ENCODE results near the gene CHST12.
"Not testable (repeated sequence)": the region's sequence is repeated elsewhere in the genome, so short reads cannot be mapped to it uniquely, and the experiment has no call there.

Gene CHST12

DNA sequence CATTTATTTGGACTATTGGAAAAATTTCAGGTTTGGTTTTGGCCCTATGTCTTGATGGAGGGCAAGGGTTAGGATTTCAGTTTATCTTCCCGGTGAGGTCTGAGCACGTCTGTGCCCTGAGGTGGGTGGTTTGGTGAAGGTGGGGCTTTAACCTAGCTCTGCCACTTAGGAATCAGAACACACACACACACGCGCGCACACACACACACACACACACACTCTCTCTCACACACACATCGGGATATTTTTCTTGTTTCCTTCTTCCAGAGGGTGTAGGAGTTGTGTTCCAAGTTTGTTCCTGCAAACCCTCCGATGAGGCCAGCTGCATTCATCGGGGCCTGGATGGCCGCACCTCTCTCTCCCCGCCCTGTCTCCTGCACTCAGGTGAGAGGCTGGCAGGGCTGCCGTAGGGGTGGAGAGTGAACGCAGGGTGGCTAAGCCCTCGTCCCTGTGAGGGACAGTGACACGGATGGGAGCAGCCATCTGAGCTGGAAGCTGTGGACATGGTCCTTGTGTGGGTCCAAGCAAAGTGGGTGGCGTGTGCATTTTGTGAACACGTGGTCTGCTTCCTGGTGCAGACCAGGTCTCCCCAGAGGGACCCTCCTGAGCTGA is 34.2 kb downstream of the CHST12 start:
- DNase-seq: no peak

- no peak for DNase-seq
Observed at GRCh38 chr7:2438186-2438585, 34.8 kb downstream of the CHST12 start.

DNA sequence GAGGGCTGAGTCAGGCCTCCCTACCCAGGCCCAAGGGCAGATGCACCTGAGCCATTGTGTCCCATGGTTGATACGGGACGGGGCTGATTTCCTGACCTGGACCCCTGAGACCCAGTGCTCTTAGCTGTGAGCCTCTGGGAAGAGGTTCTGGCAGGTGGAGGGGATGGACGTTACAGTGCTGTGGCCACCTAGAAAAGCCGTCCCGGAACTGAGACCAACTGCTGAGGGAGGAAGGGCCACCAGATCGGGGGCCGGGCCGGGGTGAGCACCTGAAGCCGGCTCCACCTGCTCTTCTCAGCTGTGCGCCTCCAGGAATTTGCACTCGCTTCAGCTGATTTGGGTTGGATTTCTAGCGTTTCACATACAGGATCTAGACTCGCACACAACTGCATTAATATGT is 35.4 kb downstream of the CHST12 start:
- no peak for DNase-seq

DNA sequence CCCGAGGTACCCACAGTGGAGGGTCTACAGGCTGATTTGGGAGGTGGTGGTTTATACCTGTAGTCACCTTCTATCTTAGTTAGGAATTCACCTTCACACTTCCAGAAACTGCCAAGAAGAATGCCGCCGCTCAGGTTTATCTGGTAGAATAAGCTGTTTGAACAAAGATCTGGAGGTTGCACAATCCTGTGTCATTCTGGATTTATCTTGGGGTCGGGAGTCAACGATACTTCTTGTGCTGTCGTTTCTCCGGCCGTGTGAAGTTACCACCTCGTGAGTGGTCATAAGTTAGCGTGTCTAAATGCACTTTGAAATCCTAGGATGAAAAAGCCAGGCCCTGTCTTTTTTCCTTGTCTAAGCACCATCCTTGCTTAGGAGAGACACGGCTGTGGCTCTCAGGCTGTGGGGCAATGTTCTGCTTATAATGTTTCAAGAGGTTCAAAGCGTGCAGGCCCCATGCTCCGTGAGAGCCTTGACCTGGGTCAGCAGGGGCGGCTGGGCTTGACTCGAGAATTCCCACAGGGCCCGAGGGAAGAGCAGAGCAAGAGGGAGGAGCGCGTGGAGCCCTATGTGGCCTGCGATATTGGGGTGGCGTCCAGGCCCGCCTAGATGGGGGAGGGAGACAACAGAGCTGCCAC is 37.3 kb downstream of the CHST12 start:
- no peak for DNase-seq

DNA sequence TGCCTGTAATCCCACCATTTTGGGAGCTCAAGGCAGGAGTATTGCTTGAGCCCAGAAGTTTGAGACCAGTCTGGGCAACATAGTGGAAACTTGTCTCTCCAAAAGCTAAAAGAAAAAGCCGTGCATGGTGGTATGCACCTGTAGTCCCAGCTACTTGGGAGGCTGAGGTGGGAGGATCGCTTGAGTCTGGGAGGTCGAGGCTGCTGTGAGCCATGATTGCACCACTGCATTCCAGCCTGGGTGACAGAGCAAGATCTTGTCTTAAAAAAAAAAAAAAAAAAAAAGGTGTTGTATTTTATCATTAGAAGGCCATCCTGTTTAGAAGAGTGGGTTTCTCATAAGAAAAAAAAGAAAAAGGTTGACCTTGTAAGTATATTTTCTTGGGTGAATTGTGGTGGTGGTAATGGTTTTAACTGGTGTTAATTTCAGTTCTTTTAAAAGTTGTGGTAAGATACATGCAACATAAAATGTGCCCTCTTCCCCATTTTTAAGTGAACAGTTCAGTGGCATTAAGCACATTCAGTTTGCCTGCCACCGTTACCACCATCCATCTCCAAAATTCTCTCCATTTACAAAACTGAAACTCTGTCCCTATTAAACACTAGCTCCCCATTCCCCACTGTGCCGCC is 38.1 kb downstream of the CHST12 start:
- no peak for DNase-seq

DNA sequence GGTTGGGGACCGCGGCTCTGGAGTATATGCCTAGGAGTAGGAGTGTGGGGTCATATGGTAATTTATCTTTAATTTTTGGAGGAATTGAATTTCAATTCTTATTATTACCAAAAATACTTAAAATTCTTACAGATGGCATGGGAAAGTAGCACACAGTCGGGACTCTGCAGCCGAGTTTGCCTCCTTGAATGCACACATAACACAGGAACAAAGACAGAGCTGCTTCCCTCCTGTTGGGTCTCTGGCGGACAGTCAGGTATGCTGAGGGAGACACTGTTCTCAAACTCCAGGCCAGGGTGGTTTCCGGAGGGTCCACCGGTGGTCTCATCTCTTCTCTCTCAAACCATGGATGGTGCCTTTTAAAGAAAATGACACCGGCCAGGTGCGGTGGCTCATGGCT is 40.1 kb downstream of the CHST12 start:
- no peak for DNase-seq

- DNase-seq: no peak
Observed at GRCh38 chr7:2444476-2444875, 41.1 kb downstream of the CHST12 start.

GRCh38 chr7:2445047-2445446 is 41.6 kb downstream of the CHST12 start:
- DNase-seq: no peak

- DNase-seq: no peak
Observed at GRCh38 chr7:2445898-2446555, 42.6 kb downstream of the CHST12 start.

- no peak for DNase-seq
Observed at GRCh38 chr7:2446676-2447075, 43.3 kb downstream of the CHST12 start.

DNA sequence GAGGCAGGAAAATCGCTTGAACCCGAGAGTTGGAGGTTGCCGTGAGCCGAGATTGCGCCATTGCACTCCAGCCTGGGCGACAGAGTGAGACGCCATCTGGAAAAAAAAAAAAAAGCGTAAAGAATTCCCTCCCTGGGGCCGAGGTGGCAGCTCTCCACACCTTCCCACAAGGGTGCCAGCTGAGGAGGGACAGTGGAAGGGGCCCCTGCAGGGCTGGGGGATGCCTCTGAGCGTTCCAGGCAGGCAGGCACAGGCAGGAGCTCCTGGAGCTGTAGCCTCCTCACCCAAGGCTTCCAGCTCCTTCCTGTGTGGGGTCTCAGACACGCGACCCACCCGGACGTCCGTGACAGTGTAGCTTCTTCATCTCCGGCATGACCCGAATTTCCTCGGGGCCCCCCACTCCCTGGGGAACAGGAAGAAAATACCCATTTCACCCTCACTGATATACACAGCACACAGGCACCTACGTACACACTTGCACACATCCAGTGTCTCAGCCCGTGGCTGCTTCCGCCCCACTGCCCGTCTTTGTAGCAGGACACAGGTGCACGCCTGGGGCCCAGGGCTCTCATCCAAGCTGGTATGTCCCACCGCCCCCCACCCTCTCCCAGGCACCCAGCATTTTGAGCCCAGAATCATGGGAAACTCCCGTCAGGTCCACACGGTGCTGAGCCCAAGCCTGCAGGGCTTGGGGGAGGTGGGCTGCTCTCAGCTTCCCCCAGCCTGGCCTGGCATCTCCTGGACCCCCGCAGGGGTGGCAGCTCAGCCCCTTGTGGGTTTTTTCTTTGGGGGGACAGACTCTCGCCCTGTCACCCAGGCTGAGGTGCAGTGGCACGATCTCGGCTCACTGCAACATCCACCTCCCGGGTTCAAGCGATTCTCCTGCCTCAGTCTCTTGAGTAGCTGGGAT is 47.0 kb downstream of the CHST12 start:
- DNase-seq: no peak

DNA sequence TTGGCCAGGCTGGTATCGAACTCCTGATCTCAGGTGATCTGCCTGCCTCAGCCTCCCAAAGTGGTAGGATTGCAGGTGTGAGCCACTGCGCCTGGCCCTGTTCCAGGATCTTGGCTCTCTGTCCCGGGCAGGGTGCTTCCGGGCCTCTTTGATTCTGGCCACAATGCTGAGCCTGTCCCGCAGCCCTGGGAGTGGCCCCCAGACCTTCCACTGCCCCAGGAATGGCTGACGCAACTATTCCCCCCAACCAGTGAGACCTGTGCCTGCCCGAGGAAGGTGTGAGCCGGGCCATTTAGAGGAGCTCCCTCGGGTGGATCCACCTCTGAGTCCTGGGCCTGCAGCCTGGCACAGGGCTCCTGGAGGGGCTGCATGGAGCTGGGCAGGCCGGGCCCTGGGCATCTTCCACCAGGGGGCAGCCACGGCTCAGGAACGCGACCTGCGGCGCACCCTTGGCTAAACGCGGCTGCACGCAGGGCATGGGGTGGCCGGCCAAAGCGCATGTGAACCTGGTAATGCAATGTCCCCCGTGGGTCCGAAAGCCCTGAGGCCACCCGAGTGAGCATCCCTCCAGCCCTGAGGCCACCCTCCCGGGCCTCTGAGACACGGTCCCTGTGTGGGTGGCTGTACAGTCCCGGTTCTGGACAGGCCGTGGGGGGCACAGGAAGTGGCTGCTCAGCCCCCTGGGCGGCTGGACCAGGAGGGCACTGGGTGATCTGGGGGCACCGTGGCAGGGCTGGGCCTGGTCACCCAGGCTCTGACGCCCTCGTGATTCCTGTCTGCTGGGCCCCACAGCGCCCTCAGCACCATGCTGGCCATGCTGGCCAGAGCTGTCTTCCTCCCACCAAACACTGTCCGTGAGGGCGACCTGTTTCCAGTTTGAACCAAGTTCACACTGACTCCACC is 48.0 kb downstream of the CHST12 start:
- DNase-seq: peak; percentile 77

- DNase-seq: no peak
Observed at GRCh38 chr7:2452074-2452507, 48.7 kb downstream of the CHST12 start.

- DNase-seq: no peak
Observed at GRCh38 chr7:2452643-2453270, 49.3 kb downstream of the CHST12 start.

- DNase-seq: not testable (repeated sequence)
Observed at GRCh38 chr7:2453849-2454248, 50.4 kb downstream of the CHST12 start.

DNA sequence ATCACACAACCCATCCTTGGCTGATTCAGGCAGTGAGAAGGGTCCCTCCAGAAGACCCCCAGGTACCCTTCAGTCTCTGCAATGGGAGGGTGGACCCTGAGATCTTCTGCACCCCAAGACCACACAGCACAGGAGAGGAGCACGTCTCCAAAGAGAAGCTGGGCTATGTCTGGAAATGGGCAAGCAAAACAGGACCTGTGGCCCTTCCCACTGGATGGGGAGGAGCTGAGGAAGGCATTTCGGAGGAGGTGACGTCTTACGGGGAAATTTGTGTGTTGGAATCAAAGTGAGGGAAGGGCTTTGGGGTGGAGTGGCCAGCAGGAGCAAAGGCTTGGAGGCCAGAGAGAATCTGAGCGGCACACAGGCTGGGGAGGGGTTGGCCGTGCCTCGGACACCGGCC is 56.3 kb downstream of the CHST12 start:
- DNase-seq: no peak

DNA sequence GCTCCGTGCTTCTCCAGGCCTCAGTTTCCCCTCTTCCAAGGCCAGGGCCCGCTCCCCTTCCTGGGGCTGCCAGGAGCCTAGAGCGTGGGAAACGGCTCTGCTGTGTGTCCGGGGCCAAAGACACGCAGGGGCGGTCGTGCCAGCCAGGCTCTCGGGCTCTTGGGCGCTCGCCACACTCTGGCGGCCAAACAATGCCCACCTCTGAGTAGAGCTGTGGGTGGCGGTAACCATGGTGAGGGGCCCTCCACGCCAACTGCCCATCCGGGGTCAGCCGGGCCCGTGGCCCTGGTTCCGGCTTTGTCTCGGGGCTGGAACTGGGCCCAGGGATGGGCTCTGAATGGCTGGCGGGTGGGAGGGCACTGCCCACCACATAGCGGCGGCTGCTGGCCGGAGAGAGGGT is 56.8 kb downstream of the CHST12 start:
- no peak for DNase-seq

- DNase-seq: no peak
Observed at GRCh38 chr7:2460641-2461040, 57.2 kb downstream of the CHST12 start.

DNA sequence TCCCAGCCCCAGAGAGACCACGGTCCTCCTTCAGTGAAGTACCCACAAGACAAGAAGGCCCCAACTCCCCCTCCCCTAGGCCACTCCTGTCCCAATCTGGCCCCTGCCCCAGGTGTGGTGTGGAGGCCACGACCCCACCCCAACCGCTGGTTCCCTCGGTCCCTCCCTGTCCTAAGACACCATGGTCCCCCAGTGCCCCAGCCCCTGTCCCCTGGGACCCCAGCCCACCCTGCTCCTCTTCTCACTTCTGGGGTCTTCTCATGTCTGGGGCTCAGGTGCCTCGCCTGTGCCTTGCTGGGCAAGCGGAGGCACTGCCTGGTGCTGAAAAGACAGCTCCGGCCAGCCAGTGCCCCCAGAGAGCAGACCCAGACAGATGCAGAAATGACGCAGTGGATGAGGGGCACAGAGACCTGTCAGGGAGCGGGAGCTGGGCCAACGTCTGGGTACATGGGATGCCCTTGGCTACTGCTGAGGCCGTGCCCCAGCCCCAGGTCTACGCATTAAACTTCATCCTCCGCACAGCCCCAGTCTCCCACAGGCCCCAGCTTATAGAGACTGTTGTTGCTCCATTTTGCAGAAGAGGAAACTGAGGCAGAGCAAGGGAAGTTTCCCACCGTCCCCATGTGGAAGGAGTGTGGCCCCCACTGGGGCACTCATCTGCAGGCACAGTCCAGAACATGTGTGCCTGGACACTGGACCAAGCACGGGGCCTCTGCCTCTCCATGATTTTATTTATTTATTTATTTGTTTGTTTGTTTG is 58.0 kb downstream of the CHST12 start:
- DNase-seq: no peak

DNA sequence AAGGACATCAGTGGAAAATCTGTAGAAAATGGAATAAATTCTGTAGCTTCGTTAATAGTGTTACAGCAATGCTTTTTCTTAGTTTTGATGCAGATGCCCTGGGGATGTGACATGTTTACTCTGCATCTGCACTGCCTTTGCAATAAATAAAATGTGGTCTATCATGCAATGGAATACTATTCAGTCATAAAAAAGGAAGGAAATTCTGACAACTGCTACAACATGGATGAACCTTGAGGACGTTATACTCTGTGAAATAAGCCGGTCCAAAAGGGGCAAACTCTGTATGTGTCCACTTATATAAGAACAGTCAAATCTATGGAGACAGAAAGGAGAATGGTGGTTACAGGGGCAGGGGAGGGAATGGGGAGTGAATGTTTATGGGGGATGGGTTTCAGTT is 59.3 kb downstream of the CHST12 start:
- no peak for DNase-seq

DNA sequence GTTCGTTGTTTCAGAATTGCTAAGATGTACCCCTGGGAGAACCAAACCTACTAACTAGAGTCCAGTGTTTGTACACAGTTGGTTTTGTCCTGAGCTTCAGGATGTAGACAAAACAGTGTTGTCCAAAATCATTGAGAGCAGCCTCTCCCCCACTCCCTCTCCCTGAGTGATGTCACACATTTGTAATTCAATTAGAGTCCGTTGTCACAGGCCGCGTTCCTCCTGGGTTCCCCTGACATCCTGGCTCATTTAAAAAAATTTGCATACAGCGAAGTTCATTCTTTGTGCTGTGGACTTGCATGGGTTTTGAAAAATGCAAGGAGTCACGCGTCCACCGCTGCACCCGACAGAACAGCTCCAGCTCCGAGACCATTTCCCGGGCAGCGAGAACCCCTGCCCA is 62.5 kb downstream of the CHST12 start:
- DNase-seq: no peak
